ENCODE results near the gene HOXB7. TPM values are rescaled to one million over a fixed set of nuclear protein-coding genes. Genes with fewer than 3 reads are reported as not detected.

HOXB7 gene
- total RNA-seq, 1 donor from 2014 or later: 0.64 TPM

- peaks cover 9% of the 10 kb centered on the region for H3K4me1 Mint-ChIP-seq (ENCODE audit: low read depth, unreplicated experiment)
- no peak for DNase-seq
- no peak for TF ChIP-seq CTCF (IDR thresholded peaks at IDR 0.05; ENCODE audit: partially characterized antibody, unreplicated experiment)
- peaks cover 3% of the 10 kb centered on the region for H3K36me3 Mint-ChIP-seq (ENCODE audit: unreplicated experiment)
- peaks cover 76% of the 10 kb centered on the region for H3K27me3 Mint-ChIP-seq (ENCODE audit: unreplicated experiment)
- H3K4me3 Mint-ChIP-seq (ENCODE audit: unreplicated experiment): no peak overlapping the region
- H3K27ac Mint-ChIP-seq (ENCODE audit: unreplicated experiment): no peak overlapping the region
- peaks cover 18% of the 10 kb centered on the region for H3K9me3 Mint-ChIP-seq (ENCODE audit: unreplicated experiment)
Observed at GRCh38 chr17:48583708-48584222, 27.1 kb downstream of the HOXB7 start.

- Mint-ChIP-seq H3K36me3 (ENCODE audit: unreplicated experiment) (peaks cover 3% of the 10 kb centered on the region), H3K27me3 (ENCODE audit: unreplicated experiment) (peaks cover 69% of the 10 kb centered on the region), H3K27ac (ENCODE audit: unreplicated experiment) (no peak overlapping the region), H3K4me3 (ENCODE audit: unreplicated experiment) (no peak overlapping the region), H3K4me1 (ENCODE audit: low read depth, unreplicated experiment) (peaks cover 9% of the 10 kb centered on the region), H3K9me3 (ENCODE audit: unreplicated experiment) (peaks cover 17% of the 10 kb centered on the region)
- DNase-seq: no peak
- no peak for TF ChIP-seq CTCF (IDR thresholded peaks at IDR 0.05; ENCODE audit: partially characterized antibody, unreplicated experiment)
Observed at GRCh38 chr17:48582750-48583069, 28.1 kb downstream of the HOXB7 start.

GRCh38 chr17:48579760-48580554 lies 30.9 kb downstream of the HOXB7 start:
- H3K4me1 Mint-ChIP-seq (ENCODE audit: low read depth, unreplicated experiment): no peaks in the 10 kb centered on the region

GRCh38 chr17:48579471-48579759 lies 31.4 kb downstream of the HOXB7 start:
- Mint-ChIP-seq H3K4me3 (ENCODE audit: unreplicated experiment) (no peak overlapping the region), H3K4me1 (ENCODE audit: low read depth, unreplicated experiment) (no peaks in the 10 kb centered on the region), H3K27me3 (ENCODE audit: unreplicated experiment) (peaks cover 58% of the 10 kb centered on the region), H3K27ac (ENCODE audit: unreplicated experiment) (no peak overlapping the region), H3K9me3 (ENCODE audit: unreplicated experiment) (peaks cover 21% of the 10 kb centered on the region), H3K36me3 (ENCODE audit: unreplicated experiment) (no peaks in the 10 kb centered on the region)
- DNase-seq: no peak
- no peak for TF ChIP-seq CTCF (IDR thresholded peaks at IDR 0.05; ENCODE audit: partially characterized antibody, unreplicated experiment)

More at GRCh38 chr17:48579760-48580554, 30.9 kb downstream of the HOXB7 start:
- H3K27ac Mint-ChIP-seq (ENCODE audit: unreplicated experiment): no peak overlapping the region
- peaks cover 21% of the 10 kb centered on the region for H3K9me3 Mint-ChIP-seq (ENCODE audit: unreplicated experiment)
- no peak overlapping the region for H3K4me3 Mint-ChIP-seq (ENCODE audit: unreplicated experiment)
- no peaks in the 10 kb centered on the region for H3K36me3 Mint-ChIP-seq (ENCODE audit: unreplicated experiment)
- peaks cover 57% of the 10 kb centered on the region for H3K27me3 Mint-ChIP-seq (ENCODE audit: unreplicated experiment)
- TF ChIP-seq CTCF (IDR thresholded peaks at IDR 0.05; ENCODE audit: partially characterized antibody, unreplicated experiment): no peak
- DNase-seq: no peak
